C4-2B (cell line): ENCODE data around the gene CBLN4.

ENCODE experiments used
- H3K27ac ChIP-seq: fragments of 450-650 bp; 2 replicates; pipeline ENCODE4 v1.5.1; 2017
- CTCF ChIP-seq: fragments of 450-650 bp; conservative IDR thresholded peaks from 2 replicates; pipeline ENCODE4 v1.5.1; 2017; ENCODE audit warnings: mild to moderate bottlenecking
- ZFX ChIP-seq: fragments of 450-650 bp; IDR thresholded peaks from 2 replicates; pipeline ENCODE4 v1.6.1; 2017

Gene CBLN4

GRCh38 chr20:55978550-55978949 is 26.8 kb downstream of the CBLN4 start:
- TF ChIP-seq ZFX: no peak
- no peak for TF ChIP-seq CTCF
- no peak overlapping the region for H3K27ac ChIP-seq

- TF ChIP-seq CTCF: no peak
- no peak for TF ChIP-seq ZFX
- no peak overlapping the region for H3K27ac ChIP-seq
Measured at GRCh38 chr20:55977690-55978459, 27.4 kb downstream of the CBLN4 start.

- TF ChIP-seq CTCF (no peak), ZFX (no peak)
- H3K27ac ChIP-seq: no peak overlapping the region
Measured at GRCh38 chr20:55974491-55975202, 30.7 kb downstream of the CBLN4 start.

GRCh38 chr20:55964790-55965189 is 40.5 kb downstream of the CBLN4 start:
- H3K27ac ChIP-seq: no peak overlapping the region
- TF ChIP-seq CTCF (no peak), ZFX (no peak)

- TF ChIP-seq ZFX (no peak), CTCF (no peak)
- H3K27ac ChIP-seq: no peak overlapping the region
Measured at GRCh38 chr20:55961376-55962330, 43.7 kb downstream of the CBLN4 start.

GRCh38 chr20:55953201-55953600 is 52.1 kb downstream of the CBLN4 start:
- no peak for TF ChIP-seq ZFX
- no peak for TF ChIP-seq CTCF
- no peak overlapping the region for H3K27ac ChIP-seq
